Mononuclear cell (primary cell): ENCODE measurements around the gene RIPOR2. TPM values are rescaled to one million over a fixed set of nuclear protein-coding genes. Genes with fewer than 3 reads are reported as not detected.
"Not testable (repeated sequence)": the region's sequence is repeated elsewhere in the genome, so short reads cannot be mapped to it uniquely, and the experiment has no call there.

ENCODE experiments used
- H3K27me3 ChIP-seq: 2 replicates; pipeline ENCODE4 v1.6.0; 2011; ENCODE audit warnings: low read length, control low read depth; ENCODE audit not compliant: insufficient read depth
- H3K4me1 ChIP-seq: 2 replicates; pipeline ENCODE4 v1.5.1; 2011; ENCODE audit warnings: mild to moderate bottlenecking, low read length, control low read depth; ENCODE audit not compliant: insufficient read depth
- H3K4me3 ChIP-seq: 2 replicates; pipeline ENCODE4 v1.5.1; 2011; ENCODE audit warnings: mild to moderate bottlenecking, low read length, moderate library complexity
- H3K9me3 ChIP-seq: 2 replicates; pipeline ENCODE4 v1.5.1; 2011; ENCODE audit warnings: low read depth, mild to moderate bottlenecking, control low read depth, low read length
- total RNA-seq: library from RNA; depleted of rRNA; stranded (reverse); fragments of >200 nt; gene quantifications from one replicate; pipeline ENCODE4 v1.2.3, GENCODE V29; 2012

The RIPOR2 gene
- total RNA-seq, 1 donor = 128 TPM

DNA sequence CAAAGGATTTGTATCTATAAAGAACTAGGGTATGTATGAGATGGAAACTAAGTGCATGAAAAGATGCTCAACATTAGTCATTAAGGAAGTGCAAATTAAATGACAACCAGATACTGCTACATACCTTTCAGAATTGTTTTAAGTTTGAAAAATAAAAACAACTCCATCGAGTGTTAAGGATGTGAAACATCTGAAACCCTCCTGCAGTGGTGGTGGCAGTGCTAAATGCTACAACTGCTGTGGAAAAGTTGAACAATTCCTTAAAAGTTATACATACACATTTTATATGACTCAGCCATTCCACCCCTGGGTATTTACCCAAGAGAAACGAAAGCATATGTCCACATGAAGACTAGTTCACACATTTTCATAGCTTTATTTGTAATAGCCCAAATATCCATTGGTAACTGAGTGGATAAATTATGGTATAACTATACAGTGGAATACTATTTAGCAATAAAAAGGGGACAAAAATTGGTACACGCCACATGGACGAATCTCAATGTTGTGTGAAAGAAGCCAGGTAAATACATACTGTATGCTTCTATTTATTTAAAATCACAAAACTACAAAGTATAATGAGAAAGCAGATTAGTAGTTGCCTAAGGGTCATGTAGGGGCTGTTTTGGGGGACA is 147.6 kb downstream of the RIPOR2 start:
- Histone ChIP-seq H3K27me3 (no peaks in the 10 kb centered on the region), H3K4me1 (no peaks in the 10 kb centered on the region), H3K9me3 (no peaks in the 10 kb centered on the region), H3K4me3 (no peak overlapping the region)

- Histone ChIP-seq H3K9me3 (no peaks in the 10 kb centered on the region), H3K4me1 (peaks cover 15% of the 10 kb centered on the region), H3K4me3 (no peak overlapping the region), H3K27me3 (no peaks in the 10 kb centered on the region)
These were observed 155.6 kb downstream of the RIPOR2 start for GRCh38 chr6:24780206-24780605.

GRCh38 chr6:24779416-24780016 is 156.2 kb downstream of the RIPOR2 start:
- Histone ChIP-seq H3K4me1 (peaks cover 15% of the 10 kb centered on the region), H3K4me3 (no peak overlapping the region), H3K9me3 (no peaks in the 10 kb centered on the region), H3K27me3 (no peaks in the 10 kb centered on the region)

DNA sequence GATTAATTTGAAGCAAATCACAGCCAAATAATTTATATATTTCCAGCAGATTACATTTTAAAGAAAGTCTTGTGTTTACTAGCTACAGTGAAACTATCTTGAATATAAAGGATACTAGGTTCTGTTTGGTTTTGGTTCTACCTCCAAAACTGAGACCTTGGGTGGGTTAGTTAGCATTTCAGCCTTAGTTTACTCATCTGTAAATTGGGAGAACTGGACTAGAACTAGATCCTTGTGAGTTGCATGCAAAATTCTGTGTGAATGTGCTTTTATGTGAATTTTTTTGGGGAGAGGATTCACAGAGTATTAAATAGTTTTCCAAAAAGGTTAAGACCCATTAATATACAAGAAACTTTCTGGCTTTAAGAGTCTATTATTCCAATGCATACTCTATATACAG is 156.9 kb downstream of the RIPOR2 start:
- H3K4me1 ChIP-seq = peaks cover 19% of the 10 kb centered on the region
- H3K27me3 ChIP-seq = no peaks in the 10 kb centered on the region
- H3K9me3 ChIP-seq = no peaks in the 10 kb centered on the region
- H3K4me3 ChIP-seq = no peak overlapping the region

GRCh38 chr6:24778121-24778520 is 157.6 kb downstream of the RIPOR2 start:
- Histone ChIP-seq H3K27me3 (no peaks in the 10 kb centered on the region), H3K9me3 (no peaks in the 10 kb centered on the region), H3K4me3 (no peak overlapping the region), H3K4me1 (peaks cover 19% of the 10 kb centered on the region)

DNA sequence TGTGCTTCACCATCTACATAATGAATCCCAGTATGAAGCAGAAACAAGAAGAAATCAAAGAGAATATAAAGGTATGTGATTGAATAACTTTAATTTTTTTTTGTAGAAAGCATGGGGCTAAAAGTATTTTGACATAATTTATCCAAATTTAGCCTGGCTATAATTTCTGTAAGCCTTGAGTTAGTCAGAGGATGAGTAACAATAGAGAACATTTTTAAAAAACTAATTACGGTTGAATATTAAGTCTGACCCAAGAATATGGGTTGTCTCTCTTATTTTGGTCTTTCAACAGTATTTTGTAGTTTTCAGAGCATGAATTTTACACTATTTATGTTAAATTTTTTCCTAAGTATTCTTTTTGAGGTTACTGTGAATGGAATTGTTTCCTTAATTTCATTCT is 158.5 kb downstream of the RIPOR2 start:
- Histone ChIP-seq H3K4me1 (peaks cover 19% of the 10 kb centered on the region), H3K4me3 (no peak overlapping the region), H3K9me3 (no peaks in the 10 kb centered on the region), H3K27me3 (no peaks in the 10 kb centered on the region)

DNA sequence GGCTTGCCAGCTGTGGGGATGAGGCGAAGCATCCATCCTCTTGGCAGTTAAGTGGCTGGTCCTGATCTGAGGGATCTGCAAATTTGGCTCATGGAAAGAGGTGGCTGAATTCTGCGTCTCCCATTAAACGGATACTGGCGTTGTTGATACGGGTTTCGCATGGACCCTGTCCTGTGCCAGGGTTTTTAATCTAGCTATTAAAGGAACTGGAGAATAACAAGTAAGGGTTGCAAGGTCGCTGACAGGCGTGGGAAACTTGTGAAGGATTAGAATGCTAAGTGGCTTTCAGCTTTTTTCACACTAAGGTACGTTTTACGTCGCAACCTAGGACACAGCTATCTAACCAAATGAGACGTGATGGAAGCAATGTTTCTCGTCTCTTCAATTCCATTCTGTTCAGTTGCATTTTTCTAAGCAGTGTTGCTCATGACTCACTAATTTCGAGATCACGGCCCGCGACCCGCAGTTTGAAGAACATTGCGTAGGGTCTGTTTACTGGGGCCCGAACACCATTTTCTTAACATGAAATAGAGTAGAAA is 160.2 kb downstream of the RIPOR2 start:
- peaks cover 19% of the 10 kb centered on the region for H3K4me1 ChIP-seq
- H3K4me3 ChIP-seq = peak overlapping the region; percentile 96
- no peaks in the 10 kb centered on the region for H3K9me3 ChIP-seq
- H3K27me3 ChIP-seq = no peaks in the 10 kb centered on the region

DNA sequence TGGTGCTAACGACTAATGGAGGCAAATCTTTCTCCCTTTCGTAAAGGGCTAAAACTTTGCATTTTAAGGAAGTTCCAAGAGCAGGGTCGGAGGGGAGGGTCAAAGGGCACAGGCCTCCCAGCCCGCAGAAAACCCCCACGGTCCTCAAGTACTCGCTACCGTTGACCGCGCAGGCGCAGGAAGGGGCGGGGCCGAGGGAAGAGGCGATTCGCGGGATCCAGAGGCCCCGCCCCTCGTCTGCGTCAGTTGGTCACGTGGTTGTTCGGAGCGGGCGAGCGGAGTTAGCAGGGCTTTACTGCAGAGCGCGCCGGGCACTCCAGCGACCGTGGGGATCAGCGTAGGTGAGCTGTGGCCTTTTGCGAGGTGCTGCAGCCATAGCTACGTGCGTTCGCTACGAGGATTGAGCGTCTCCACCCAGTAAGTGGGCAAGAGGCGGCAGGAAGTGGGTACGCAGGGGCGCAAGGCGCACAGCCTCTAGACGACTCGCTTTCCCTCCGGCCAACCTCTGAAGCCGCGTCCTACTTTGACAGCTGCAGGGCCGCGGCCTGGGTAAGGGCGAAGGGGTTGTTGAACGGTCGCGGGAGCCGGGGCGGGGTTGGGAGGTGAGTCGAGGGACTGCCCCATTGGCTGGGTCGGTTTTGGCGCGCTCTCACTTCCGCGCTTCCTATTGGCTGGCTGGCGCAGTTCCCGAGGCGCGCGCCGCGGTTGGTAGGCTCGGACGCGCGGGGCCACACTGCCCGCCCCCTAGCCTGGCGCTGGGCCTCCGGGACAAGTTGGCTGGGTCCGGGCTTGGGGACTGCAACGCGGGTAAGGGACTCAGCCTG is 160.9 kb downstream of the RIPOR2 start, which contains the start of gene GMNN:
TSS of gene GMNN (plus strand) at position 242 of the 824 bp plus-strand sequence. CDS start 2,310 bp downstream, outside the sequence.
- no peaks in the 10 kb centered on the region for H3K27me3 ChIP-seq
- H3K4me1 ChIP-seq = peaks cover 19% of the 10 kb centered on the region
- H3K9me3 ChIP-seq = no peaks in the 10 kb centered on the region
- peak within 1 kb of the TSS; percentile 96 for H3K4me3 ChIP-seq

GRCh38 chr6:24768361-24768760 is 167.4 kb downstream of the RIPOR2 start:
- H3K4me3 ChIP-seq = no peak overlapping the region
- H3K27me3 ChIP-seq = no peaks in the 10 kb centered on the region
- no peaks in the 10 kb centered on the region for H3K9me3 ChIP-seq
- no peaks in the 10 kb centered on the region for H3K4me1 ChIP-seq

- H3K4me3 ChIP-seq = no peak overlapping the region
- no peaks in the 10 kb centered on the region for H3K4me1 ChIP-seq
- H3K9me3 ChIP-seq = no peaks in the 10 kb centered on the region
- no peaks in the 10 kb centered on the region for H3K27me3 ChIP-seq
These were observed 168.9 kb downstream of the RIPOR2 start for GRCh38 chr6:24766680-24767462.

- H3K27me3 ChIP-seq, H3K4me1 ChIP-seq, H3K4me3 ChIP-seq, H3K9me3 ChIP-seq: not testable (repeated sequence)
These were observed 169.8 kb downstream of the RIPOR2 start for GRCh38 chr6:24765968-24766367.

- H3K9me3 ChIP-seq, H3K27me3 ChIP-seq, H3K4me1 ChIP-seq, H3K4me3 ChIP-seq: not testable (repeated sequence)
These were observed 170.6 kb downstream of the RIPOR2 start for GRCh38 chr6:24764833-24765828.

GRCh38 chr6:24763578-24763977 is 172.2 kb downstream of the RIPOR2 start:
- Histone ChIP-seq H3K4me1 (no peaks in the 10 kb centered on the region), H3K27me3 (no peaks in the 10 kb centered on the region), H3K9me3 (no peaks in the 10 kb centered on the region), H3K4me3 (no peak overlapping the region)

- H3K4me3 ChIP-seq = no peak overlapping the region
- no peaks in the 10 kb centered on the region for H3K27me3 ChIP-seq
- H3K9me3 ChIP-seq = no peaks in the 10 kb centered on the region
- peaks cover 13% of the 10 kb centered on the region for H3K4me1 ChIP-seq
These were observed 173.9 kb downstream of the RIPOR2 start for GRCh38 chr6:24761851-24762250.
